Iris pigment epithelial cell (primary cell): ENCODE measurements around the gene AGAP1.

Source experiments
- DNase-seq: peaks from one replicate; pipeline ENCODE4 v3.0.0-alpha.2; 2011; ENCODE audit warnings: low read depth

AGAP1 gene

DNA sequence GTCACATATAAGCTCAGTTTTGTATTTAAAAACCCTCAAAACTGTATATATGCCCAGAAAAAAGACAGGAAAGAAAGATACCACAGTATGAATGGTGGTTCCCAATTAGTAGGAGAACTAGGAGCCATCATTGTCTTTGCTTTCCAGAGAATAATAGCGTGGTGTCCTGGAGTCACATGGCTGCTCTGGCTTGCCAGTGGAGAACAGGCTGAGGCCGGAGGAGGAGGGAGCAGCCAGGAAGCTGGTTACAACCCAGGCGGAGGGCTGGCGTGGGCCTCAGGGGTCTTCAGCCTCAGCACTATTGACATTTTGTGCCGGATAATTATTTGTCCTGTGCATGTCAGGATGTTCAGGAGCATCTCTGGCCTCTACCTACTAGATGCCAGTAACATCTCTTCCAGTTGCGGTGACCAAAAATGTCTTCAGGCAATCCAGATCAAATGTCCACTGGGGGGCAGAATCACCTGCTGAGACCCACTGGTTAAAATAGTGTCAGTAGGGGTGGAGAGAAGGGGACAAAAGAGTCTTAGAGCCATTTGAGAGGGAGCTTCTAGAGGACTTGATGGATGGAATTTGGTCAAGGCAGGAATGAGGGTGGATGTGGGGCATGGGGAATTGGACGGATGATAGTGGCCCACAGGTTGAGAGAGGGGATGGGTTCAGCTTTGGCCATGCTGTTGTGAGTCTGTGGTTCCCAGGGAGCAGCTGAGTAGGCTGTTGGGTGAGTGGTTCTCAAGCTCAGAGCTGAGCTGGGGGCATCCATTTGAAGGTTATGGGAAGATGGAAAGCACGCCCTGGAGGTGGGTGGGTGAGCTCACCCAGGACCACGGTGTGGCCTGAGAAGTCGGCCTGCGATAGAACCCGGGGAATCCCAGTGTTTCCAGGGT, 144.9 kb downstream of the AGAP1 start:
- no peak for DNase-seq

DNA sequence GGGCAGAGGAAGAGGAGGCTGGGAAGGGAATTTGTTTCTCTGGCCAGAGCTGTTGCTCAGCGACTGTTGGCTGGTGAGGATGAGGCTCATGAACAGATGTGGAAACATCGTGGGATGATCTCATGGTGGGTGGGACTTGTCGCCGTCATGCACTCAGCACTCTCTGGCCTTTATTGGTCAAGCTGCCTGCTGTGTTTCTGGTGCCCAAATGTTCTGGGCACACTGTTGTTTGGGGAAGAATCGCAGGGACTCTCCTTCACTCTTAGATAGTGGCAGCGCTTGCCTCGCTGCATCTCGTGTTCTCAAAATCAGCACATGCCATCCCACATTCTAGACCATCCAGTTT, 145.6 kb downstream of the AGAP1 start:
- DNase-seq, result peak; percentile 89

- DNase-seq, result no peak
Observed at GRCh38 chr2:235639885-235640284, 146.0 kb downstream of the AGAP1 start.

- DNase-seq, result no peak
Observed at GRCh38 chr2:235640377-235640776, 146.5 kb downstream of the AGAP1 start.

GRCh38 chr2:235640926-235641723, 147.3 kb downstream of the AGAP1 start:
- DNase-seq, result peak; percentile 28

DNA sequence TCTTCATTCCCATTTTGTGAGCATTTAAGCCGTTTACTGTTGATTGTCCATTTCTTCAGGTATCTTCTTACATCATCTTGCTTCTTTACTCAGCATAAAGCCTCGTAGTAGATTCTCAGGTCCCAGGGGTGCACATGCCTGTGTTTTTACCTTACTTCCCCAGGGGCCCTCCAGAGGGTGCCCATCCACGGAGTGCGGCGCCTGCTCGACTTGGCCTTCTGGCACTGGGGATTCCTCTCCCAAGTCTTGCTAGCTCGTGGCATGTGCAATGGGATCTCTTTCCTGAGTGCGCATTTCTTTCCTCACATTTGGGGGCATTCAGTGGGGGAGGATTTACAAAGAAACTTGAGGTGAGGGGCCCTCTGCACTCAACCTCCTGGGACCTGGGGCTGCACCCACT, 148.1 kb downstream of the AGAP1 start:
- no peak for DNase-seq

- peak; percentile 73 for DNase-seq
Observed at GRCh38 chr2:235642446-235643098, 148.7 kb downstream of the AGAP1 start.

- DNase-seq, result no peak
Observed at GRCh38 chr2:235643680-235644511, 150.1 kb downstream of the AGAP1 start.

GRCh38 chr2:235647264-235647663, 153.4 kb downstream of the AGAP1 start:
- no peak for DNase-seq

GRCh38 chr2:235647877-235648276, 154.0 kb downstream of the AGAP1 start:
- no peak for DNase-seq

DNA sequence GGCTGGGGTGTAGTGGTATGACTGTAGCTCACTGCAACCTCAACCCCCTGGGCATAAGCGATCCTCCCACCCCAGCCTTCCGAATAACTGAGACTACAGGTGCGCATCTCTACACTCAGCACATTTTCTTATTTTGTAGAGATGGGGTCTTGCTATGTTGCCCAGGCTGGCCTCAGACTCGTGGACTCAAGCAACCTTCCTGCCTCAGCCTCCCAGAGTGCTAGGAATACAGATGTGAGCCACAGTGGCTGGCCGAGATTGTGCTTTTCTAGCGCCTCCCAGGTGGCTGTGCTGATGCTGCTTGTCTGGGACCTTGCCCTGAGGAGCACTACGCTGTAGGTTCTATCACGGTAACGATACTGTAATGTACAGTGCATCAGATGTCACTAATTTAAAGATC, 155.6 kb downstream of the AGAP1 start:
- no peak for DNase-seq

- no peak for DNase-seq
Observed at GRCh38 chr2:235651643-235652042, 157.8 kb downstream of the AGAP1 start.

GRCh38 chr2:235654103-235654813, 160.4 kb downstream of the AGAP1 start:
- peak; percentile 59 for DNase-seq

- no peak for DNase-seq
Observed at GRCh38 chr2:235658351-235659174, 164.7 kb downstream of the AGAP1 start.

GRCh38 chr2:235659767-235660322, 166.0 kb downstream of the AGAP1 start:
- peak; percentile 94 for DNase-seq

DNA sequence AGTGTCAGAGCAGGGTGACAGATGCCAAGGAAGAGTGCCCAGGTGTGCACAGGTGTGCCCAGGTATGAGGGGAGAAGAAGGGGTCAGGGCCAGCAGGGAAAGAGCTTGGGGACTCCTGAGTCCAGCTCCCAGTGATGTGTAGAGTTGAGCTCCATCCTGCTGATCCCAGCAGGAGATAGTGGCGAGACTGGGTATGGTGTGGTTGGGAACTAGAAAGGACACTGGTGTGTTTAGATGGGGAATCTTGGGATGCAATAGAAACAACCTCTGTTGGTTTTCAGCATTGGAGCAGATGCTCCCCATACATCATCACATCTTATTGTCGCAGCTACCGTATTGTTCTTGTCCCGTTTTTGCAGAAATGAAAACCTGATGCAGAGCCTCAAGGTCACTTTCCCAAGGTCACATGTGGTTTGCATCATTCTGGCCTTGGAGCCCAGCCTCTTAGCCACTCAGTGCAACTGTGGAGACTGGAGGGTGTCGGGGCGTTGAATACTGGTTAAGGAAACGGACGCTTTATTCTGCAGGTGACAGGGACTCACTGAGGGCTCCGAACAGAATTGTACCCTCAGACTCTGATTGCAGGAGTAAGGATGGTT, 166.7 kb downstream of the AGAP1 start:
- no peak for DNase-seq

DNA sequence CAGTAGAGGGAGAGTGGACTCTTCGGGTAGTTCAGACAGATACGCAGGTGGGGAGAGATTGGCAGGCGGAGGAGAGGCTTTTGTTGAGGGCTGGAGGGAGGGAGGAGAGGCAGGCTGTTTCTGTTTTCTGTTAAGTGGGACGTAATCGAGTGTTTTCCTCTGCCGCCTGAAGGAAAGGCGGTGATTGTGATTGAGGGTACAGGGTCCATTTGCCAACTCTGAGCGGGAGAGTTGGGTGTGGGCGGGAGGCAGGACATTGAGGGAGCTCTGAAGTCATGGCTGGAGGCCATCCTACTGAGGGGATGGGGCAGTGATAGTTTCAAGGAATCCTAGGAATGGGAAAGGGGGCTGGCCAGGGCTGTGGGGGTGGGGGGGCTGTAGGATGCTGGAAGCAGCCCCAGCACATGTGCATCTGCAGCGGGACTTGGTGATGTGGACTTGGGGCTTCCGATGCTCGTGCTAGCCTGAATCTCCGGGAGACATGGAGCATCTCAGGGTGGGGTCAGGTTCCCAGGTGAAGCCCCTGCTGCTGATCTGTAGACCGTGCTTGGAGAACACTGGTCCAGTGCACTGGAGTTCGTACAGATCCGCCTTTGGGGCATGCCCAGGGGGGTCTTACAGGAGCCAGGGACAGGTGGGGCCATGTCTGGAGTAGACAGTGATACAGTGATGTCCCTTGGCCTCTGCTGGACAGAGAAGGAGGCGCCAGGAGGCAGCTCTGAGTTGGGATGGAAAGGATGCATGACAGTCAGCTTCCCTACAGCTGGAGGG, 167.5 kb downstream of the AGAP1 start:
- DNase-seq, result no peak

DNA sequence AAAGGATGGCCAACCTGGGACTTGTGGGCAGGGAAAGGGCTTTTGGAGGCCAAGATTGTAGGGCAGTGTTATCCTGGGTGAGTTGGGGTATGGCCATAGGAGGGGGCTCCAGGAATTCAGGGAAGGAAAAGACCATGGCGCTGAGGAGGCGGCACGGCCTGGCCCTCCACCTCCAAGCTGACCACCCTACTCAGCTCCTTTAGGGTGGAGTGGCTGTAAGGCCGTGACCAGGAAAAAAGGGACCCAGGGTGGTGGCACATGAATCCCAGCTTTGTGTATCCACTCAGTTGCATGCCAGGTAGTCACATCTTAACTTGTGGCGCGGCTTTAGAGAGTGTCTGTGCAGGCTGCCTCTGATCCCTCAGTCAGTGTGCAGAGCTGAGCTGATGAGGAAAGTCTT, 168.1 kb downstream of the AGAP1 start:
- no peak for DNase-seq

DNA sequence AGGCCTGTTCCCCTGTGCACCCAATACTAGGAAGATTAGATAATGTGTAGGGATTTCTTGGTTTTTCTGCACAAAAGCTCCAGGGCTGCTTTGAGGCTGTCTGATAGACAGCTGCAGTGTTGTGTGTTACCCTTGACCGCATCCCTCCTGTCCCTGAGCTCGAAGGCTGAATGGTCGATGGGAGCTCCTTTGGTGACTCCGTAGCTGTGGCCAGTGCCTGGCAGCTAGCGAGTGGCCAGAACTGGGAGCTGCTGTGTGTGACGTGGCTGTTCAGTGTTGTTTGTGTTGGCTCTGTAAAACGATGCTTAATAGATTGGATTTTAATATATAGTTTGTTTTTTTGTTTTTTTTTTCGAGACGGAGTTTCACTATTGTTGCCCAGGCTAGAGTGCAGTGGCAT, 170.0 kb downstream of the AGAP1 start:
- no peak for DNase-seq
